Duodenal mucosa (tissue), 2 donors: ENCODE measurements around the gene LPP.

Experiments used
- H3K27ac ChIP-seq: one replicate; pipeline ENCODE4 v1.7.0; 2013; ENCODE audit warnings: low read depth, low read length
- H3K27me3 ChIP-seq, 2 donors: one replicate each; pipeline ENCODE4 v1.7.0; 2013; ENCODE audit warnings: low read length in 2 of 2, control low read depth in 1 of 2; ENCODE audit not compliant: insufficient read depth in 2 of 2, control insufficient read depth in 1 of 2
- H3K36me3 ChIP-seq, 2 donors: one replicate each; pipeline ENCODE4 v1.7.0; 2013; ENCODE audit warnings: low read length in 2 of 2, control low read depth in 1 of 2; ENCODE audit not compliant: insufficient read depth in 2 of 2, control insufficient read depth in 1 of 2
- H3K4me1 ChIP-seq, 2 donors: one replicate each; pipeline ENCODE4 v1.7.0; 2013; ENCODE audit warnings: low read length in 2 of 2, control low read depth in 1 of 2; ENCODE audit not compliant: insufficient read depth in 2 of 2, control insufficient read depth in 1 of 2
- H3K4me3 ChIP-seq, 2 donors: one replicate each; pipeline ENCODE4 v1.7.0; 2013; ENCODE audit warnings: low read length in 2 of 2, low read depth in 1 of 2
- H3K9ac ChIP-seq, 2 donors: one replicate each; pipeline ENCODE4 v1.7.0; 2013; ENCODE audit warnings: low read length in 2 of 2, low read depth in 1 of 2
- H3K9me3 ChIP-seq, 2 donors: one replicate each; pipeline ENCODE4 v1.7.0; 2013; ENCODE audit warnings: low read length in 2 of 2, control low read depth in 1 of 2; ENCODE audit not compliant: control insufficient read depth in 1 of 2

Gene LPP

DNA sequence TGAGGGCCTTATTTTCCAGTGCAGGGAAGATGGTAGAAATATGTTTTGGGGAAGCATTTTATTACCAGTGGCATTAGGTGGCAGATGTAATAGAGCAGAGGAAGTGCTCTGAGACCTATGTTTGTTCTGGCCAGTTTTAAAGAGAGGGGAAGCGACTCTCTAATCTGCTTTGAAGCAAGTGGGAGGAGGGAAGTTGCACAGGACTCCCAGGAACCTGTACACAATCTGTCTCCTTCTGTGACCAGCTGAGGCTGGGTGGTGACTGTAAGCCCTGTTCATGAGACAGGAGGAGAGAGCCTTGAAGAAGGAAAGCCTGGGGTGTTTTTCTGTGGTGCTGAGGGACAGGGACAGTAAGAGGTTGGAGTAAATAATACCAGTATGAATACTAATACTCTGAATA, 60.5 kb downstream of the LPP start:
- peak overlapping the region; percentile 23 for H3K27ac ChIP-seq
- H3K4me3 ChIP-seq = no peak overlapping the region

DNA sequence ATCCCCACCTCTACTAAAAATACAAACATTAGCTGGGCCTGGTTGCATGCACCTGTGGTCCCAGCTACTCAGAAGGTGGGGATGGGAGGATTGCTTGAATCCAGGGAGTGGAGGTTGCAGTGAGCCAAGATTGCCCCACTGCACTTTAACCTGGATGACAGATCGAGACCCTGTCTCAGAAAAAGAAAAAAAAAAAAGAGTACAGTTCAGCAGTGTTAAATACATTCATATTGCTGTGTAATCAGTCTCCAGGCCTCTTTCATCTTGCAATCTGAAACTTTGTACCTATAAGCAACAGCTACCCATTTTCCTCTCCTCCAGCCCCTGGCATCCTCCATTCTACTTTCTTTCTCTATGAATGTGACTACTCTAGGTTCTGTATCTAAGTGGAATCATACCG, 61.2 kb downstream of the LPP start:
- Histone ChIP-seq H3K9ac (no peak overlapping the region), H3K4me3 (no peak overlapping the region)

More for the DNA sequence above, 60.5 kb downstream of the LPP start:
- no peaks in the 10 kb centered on the region for H3K27me3 ChIP-seq
- H3K9me3 ChIP-seq = no peaks in the 10 kb centered on the region
- H3K9ac ChIP-seq = no peak overlapping the region
- H3K36me3 ChIP-seq = peaks cover 2 to 7% of the 10 kb centered on the region in 2 donors
- H3K4me1 ChIP-seq = peaks cover 56 to 61% of the 10 kb centered on the region in 2 donors

DNA sequence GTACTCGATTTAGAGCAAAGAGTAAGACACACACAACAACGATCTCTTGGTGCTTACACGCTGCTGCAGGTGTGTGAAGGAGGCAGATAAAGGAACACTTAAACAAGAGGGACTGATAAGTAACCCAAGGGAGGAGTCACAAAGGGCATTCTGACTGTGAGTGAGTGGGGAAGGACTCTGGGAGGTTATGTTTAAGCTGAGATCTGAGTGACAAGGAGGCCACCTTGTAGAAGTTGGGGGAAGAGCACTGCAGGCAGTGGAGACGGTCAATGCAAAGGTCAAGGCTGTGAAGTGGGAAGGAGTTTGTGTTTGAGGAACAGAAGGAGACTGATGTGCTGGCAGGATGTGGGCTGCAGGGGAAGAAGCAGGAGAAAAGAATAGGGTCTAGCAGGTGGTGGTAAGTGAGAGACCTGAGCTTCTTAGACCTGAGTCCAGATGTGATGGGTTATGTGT, 63.1 kb downstream of the LPP start:
- H3K4me3 ChIP-seq = no peak overlapping the region
- no peaks in the 10 kb centered on the region for H3K9me3 ChIP-seq
- no peaks in the 10 kb centered on the region for H3K36me3 ChIP-seq
- H3K27me3 ChIP-seq = no peaks in the 10 kb centered on the region
- H3K9ac ChIP-seq = peak overlapping the region in 1 of 2 donors; percentile 22
- no peak overlapping the region for H3K27ac ChIP-seq
- H3K4me1 ChIP-seq = peaks cover 59 to 77% of the 10 kb centered on the region in 2 donors

More for the DNA sequence above, 61.2 kb downstream of the LPP start:
- peaks cover 0 to 3% of the 10 kb centered on the region in 2 donors for H3K36me3 ChIP-seq
- no peaks in the 10 kb centered on the region for H3K27me3 ChIP-seq
- no peak overlapping the region for H3K27ac ChIP-seq
- H3K4me1 ChIP-seq = peaks cover 56 to 68% of the 10 kb centered on the region in 2 donors
- no peaks in the 10 kb centered on the region for H3K9me3 ChIP-seq

DNA sequence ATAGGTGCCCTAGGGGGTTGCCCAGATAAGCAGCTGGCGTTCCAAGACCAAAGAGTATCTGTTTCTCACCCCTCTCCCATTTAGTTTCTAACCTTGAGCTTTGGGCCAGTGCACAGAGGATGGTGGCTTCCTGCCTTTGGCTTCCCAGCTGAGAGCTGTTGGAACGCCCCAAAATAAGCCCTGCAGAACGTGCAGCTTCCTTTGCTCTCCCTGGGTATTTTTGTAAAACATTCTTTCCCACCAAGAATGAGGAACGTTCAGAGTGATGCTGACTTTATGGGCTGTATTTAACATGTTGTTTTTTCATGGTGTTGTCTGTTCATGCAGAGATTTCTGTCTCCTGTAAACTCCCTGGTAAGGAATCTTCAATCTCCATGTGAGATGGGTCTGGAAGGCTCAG, 63.8 kb downstream of the LPP start:
- Histone ChIP-seq H3K36me3 (no peaks in the 10 kb centered on the region), H3K27me3 (no peaks in the 10 kb centered on the region), H3K9ac (no peak overlapping the region), H3K4me1 (peaks cover 60 to 80% of the 10 kb centered on the region in 2 donors), H3K9me3 (no peaks in the 10 kb centered on the region), H3K27ac (no peak overlapping the region), H3K4me3 (no peak overlapping the region)

DNA sequence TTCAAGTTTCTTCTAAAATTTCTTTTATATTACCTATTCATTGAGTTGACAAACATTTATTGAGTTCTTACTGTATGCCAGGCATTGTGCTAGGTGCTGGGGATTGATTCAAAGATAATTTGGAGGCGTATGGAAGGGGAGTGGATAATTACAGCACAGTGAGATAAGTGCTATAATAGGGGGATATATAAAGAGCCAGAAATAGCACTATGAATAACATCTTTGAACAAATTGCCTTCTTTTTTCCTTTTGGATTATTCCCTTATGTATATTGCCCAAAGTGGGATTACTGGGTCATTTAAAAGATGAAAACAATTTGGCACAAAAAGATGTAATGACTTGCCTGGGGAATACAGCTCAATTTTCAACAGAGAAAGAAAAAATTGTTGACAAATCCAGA, 64.6 kb downstream of the LPP start:
- no peak overlapping the region for H3K9ac ChIP-seq
- H3K27ac ChIP-seq = no peak overlapping the region
- H3K36me3 ChIP-seq = no peaks in the 10 kb centered on the region
- H3K9me3 ChIP-seq = no peaks in the 10 kb centered on the region
- H3K27me3 ChIP-seq = no peaks in the 10 kb centered on the region
- no peak overlapping the region for H3K4me3 ChIP-seq
- H3K4me1 ChIP-seq = peaks cover 63 to 81% of the 10 kb centered on the region in 2 donors

DNA sequence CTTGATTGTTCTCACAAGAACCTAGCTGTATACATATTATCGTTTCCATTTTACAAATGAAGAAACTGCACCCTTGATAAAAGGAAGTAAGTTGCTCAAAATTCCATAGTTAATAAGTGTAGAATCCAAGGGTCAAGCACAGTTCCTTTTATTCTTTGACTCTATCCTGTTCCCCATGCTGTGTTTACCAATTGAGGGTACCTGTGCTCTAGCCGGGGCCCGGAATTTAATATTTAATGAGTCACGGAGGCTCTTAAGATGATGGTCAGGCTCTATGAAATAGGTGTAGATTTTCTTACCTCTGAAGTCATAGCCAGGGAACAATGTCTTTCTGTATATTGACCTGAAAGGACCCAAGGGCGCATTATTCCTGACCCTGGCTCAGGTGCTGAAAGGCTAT, 65.2 kb downstream of the LPP start:
- Histone ChIP-seq H3K9me3 (no peaks in the 10 kb centered on the region), H3K4me3 (no peak overlapping the region), H3K27me3 (no peaks in the 10 kb centered on the region), H3K36me3 (no peaks in the 10 kb centered on the region), H3K9ac (no peak overlapping the region), H3K27ac (peak overlapping the region; percentile 43), H3K4me1 (peaks cover 63 to 80% of the 10 kb centered on the region in 2 donors)

DNA sequence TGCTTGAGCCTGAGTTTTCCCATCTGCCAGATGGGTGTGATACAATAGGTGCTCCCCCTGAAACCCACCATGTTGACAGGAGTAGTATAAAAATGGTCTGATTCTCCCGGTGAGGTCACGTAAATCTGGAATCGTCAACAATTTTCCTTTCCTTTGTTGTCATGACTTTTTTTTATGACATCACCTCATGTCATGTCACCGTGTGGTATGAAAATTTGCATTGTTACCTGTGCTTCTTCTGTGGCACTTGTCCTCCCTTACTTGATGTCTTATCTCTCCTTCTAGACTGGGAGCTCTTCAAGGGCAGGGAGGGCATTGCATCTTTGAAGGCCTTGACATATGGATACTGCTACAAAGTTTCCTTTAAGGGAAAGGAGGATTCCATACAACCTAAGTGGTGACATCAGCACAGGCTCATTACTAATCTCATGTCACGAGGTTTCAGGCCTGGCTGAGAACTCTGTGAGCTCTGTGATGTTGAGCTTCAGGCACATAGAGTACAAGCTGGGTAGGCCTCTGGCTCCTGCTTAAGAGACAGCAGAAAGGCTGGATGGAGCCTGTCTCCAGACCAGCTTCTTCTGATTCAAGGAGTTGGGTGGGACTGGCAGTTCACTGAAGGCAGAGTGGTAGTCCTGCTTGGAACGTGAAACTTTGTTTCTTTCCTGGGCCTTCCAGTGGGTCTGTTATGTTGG, 66.3 kb downstream of the LPP start:
- H3K36me3 ChIP-seq = peaks cover 0 to under 1% of the 10 kb centered on the region in 2 donors
- H3K9ac ChIP-seq = no peak overlapping the region
- no peak overlapping the region for H3K4me3 ChIP-seq
- no peaks in the 10 kb centered on the region for H3K27me3 ChIP-seq
- peaks cover 54 to 72% of the 10 kb centered on the region in 2 donors for H3K4me1 ChIP-seq
- no peak overlapping the region for H3K27ac ChIP-seq
- no peaks in the 10 kb centered on the region for H3K9me3 ChIP-seq

DNA sequence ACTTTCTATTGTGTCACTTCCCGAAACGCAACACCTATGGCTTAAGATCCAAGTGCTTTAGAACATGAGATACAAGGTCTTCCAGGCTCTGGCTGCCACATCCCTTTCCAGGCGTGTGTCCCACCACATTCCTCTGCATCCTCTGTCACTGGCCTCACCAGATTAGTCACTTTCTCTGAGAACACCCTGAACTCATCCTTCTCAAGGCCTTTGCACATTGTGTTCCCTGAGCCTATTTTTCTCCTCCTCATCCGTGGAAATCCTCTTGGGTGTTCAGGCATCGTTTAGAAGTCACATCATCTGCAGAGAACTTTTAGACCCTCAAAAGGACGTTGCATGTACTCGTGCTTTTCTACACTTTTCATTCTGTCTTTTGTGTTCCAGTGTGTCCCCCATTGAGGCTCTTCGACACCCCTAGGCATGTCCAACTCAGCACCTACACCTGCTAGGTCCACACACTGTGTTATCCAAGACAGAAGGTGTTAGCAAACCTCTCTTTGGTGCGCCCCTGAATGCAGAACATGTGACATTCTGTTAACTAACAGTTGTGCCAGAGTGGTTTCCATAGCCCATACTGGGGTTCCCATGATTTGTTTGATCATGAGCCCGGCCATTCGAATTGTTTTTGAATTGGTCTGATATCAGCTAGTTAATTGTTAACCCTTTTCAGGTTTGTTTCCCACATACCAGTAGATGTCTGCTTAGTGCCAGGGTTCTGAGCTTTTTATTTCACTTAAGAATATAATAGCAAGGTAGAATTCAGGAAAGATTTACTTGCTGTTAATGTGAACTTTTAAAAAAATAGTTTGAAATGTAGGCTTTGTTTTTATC, 67.2 kb downstream of the LPP start:
- Histone ChIP-seq H3K9me3 (no peaks in the 10 kb centered on the region), H3K4me1 (peaks cover 49 to 65% of the 10 kb centered on the region in 2 donors), H3K27ac (peak overlapping the region; percentile 38), H3K36me3 (peaks cover 4 to 6% of the 10 kb centered on the region in 2 donors), H3K9ac (no peak overlapping the region), H3K27me3 (no peaks in the 10 kb centered on the region), H3K4me3 (peak overlapping the region in 1 of 2 donors; percentile 10)

DNA sequence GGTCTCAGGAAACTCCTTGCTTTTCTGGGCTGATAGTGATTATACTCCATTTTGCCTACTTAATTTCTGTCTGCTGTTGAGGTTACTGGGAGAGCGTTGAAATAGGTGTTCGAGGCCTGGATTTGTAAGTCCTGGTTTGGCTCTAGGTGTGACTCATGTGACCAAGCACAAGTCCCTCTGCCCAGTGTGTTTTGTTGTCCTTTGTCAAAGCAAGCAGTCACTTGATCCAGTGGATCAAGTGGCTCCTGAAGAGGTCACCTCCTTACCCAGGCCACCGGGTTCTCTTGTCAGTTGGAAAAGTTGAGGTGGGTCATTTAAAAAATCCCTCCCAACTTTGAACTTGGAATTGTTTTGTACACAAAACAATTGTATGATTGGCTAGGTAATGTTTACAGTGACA, 70.0 kb downstream of the LPP start:
- no peaks in the 10 kb centered on the region for H3K9me3 ChIP-seq
- H3K36me3 ChIP-seq = peaks cover 6 to 8% of the 10 kb centered on the region in 2 donors
- H3K4me1 ChIP-seq = peaks cover 35 to 55% of the 10 kb centered on the region in 2 donors
- no peak overlapping the region for H3K27ac ChIP-seq
- H3K4me3 ChIP-seq = no peak overlapping the region
- H3K27me3 ChIP-seq = no peaks in the 10 kb centered on the region
- no peak overlapping the region for H3K9ac ChIP-seq

DNA sequence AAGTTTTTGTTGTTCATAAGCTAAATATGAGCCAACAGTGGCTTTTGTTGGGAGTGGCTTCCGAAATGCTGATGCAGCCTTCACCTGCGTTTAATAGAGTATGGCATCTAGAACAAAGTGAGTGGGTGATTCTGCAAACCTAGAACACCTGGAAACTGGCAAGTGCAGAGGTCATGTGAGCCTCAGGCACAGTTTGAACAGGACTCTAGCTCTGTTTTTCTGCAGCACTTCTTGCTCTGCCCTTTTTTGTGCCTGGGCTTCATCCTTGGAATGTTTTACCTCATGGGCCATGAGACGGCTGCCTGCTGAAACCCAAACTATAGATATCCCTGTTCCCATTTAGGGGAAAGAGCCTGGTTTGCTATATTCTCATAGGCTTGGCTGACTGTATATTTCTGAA, 73.5 kb downstream of the LPP start:
- H3K27ac ChIP-seq = no peak overlapping the region
- H3K36me3 ChIP-seq = peaks cover 6 to 8% of the 10 kb centered on the region in 2 donors
- no peaks in the 10 kb centered on the region for H3K27me3 ChIP-seq
- H3K4me3 ChIP-seq = no peak overlapping the region
- no peak overlapping the region for H3K9ac ChIP-seq
- no peaks in the 10 kb centered on the region for H3K9me3 ChIP-seq
- H3K4me1 ChIP-seq = peaks cover 20 to 32% of the 10 kb centered on the region in 2 donors
